ENCODE measurements around the gene TMEM200A. TPM values are rescaled to one million over a fixed set of nuclear protein-coding genes. Genes with fewer than 3 reads are reported as not detected.

TMEM200A gene
- 1 to 10 TPM in 1 of 2 donors, under 1 TPM in 1; 0.87 to 5.1 TPM for total RNA-seq

- no peaks in the 10 kb centered on the region for H3K4me1 ChIP-seq (replicated peaks)
- no peak for DNase-seq (ENCODE audit: low spot score)
- TF ChIP-seq POLR2AphosphoS5 (IDR thresholded peaks at IDR 0.05) (no peak), POLR2A (IDR thresholded peaks at IDR 0.05) (no peak)
- TF ChIP-seq, protein P1, sequence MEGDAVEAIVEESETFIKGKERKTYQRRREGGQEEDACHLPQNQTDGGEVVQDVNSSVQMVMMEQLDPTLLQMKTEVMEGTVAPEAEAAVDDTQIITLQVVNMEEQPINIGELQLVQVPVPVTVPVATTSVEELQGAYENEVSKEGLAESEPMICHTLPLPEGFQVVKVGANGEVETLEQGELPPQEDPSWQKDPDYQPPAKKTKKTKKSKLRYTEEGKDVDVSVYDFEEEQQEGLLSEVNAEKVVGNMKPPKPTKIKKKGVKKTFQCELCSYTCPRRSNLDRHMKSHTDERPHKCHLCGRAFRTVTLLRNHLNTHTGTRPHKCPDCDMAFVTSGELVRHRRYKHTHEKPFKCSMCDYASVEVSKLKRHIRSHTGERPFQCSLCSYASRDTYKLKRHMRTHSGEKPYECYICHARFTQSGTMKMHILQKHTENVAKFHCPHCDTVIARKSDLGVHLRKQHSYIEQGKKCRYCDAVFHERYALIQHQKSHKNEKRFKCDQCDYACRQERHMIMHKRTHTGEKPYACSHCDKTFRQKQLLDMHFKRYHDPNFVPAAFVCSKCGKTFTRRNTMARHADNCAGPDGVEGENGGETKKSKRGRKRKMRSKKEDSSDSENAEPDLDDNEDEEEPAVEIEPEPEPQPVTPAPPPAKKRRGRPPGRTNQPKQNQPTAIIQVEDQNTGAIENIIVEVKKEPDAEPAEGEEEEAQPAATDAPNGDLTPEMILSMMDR (IDR thresholded peaks at IDR 0.05), result peak in 2 of 4 experiments; percentile 16 to 20
- H3K4me3 ChIP-seq, result peak within 1 kb of the TSS; percentile 26 to 35
- intact Hi-C loops (cut with DNase I), result no loop called here
- H3K36me3 ChIP-seq, result no peaks in the 10 kb centered on the region
- 2% methylated on average over 64 of the region's 84 CpGs for WGBS
- peak within 1 kb of the TSS in 1 of 2 donors; percentile 41 for H3K27ac ChIP-seq
- H3K9me3 ChIP-seq, result no peaks in the 10 kb centered on the region
- H3K27me3 ChIP-seq (replicated peaks; ENCODE audit: insufficient read depth), result peaks cover 6% of the 10 kb centered on the region
Observed at GRCh38 chr6:130365166-130366106, at the start of gene TMEM200A. Gene TMEM200A, plus strand, starts transcription at chr6:130366017. Its CDS starts 74,406 bp downstream, at chr6:130440423.

- Histone ChIP-seq H3K4me1 (replicated peaks) (no peaks in the 10 kb centered on the region), H3K27me3 (replicated peaks; ENCODE audit: insufficient read depth) (no peaks in the 10 kb centered on the region), H3K4me3 (no peak overlapping the region), H3K36me3 (no peaks in the 10 kb centered on the region), H3K9me3 (no peaks in the 10 kb centered on the region), H3K27ac (no peak overlapping the region)
- intact Hi-C loops (cut with DNase I), result loop anchor here (5.0 kb wide), 1 partner anchor 551 kb away; no protein-coding TSS in a partner anchor
- TF ChIP-seq POLR2A (IDR thresholded peaks at IDR 0.05) (no peak), POLR2AphosphoS5 (IDR thresholded peaks at IDR 0.05) (no peak)
- TF ChIP-seq, protein P1 (IDR thresholded peaks at IDR 0.05), result no peak
- WGBS, result 89% methylated on average over 2 of the region's 2 CpGs
- no peak for DNase-seq (ENCODE audit: low spot score)
Observed at GRCh38 chr6:130320908-130321307, 44.9 kb upstream of the TMEM200A start.

- 7% methylated on average over 3 of the region's 3 CpGs for WGBS
- DNase-seq (ENCODE audit: low spot score), result peak; percentile 20
- Histone ChIP-seq H3K4me1 (replicated peaks) (no peaks in the 10 kb centered on the region), H3K27me3 (replicated peaks; ENCODE audit: insufficient read depth) (no peaks in the 10 kb centered on the region), H3K36me3 (no peaks in the 10 kb centered on the region), H3K9me3 (no peaks in the 10 kb centered on the region), H3K4me3 (no peak overlapping the region), H3K27ac (no peak overlapping the region)
- no peak for TF ChIP-seq POLR2AphosphoS5 (IDR thresholded peaks at IDR 0.05)
- TF ChIP-seq POLR2A (IDR thresholded peaks at IDR 0.05), result no peak
- TF ChIP-seq, protein P1 (IDR thresholded peaks at IDR 0.05), result peak; percentile 47 to 74 (median 62)
- intact Hi-C loops (cut with DNase I), result loop anchor here (5.0 kb wide), 1 partner anchor 550 kb away; no protein-coding TSS in a partner anchor
Observed at GRCh38 chr6:130322673-130323268, 43.0 kb upstream of the TMEM200A start.

DNA sequence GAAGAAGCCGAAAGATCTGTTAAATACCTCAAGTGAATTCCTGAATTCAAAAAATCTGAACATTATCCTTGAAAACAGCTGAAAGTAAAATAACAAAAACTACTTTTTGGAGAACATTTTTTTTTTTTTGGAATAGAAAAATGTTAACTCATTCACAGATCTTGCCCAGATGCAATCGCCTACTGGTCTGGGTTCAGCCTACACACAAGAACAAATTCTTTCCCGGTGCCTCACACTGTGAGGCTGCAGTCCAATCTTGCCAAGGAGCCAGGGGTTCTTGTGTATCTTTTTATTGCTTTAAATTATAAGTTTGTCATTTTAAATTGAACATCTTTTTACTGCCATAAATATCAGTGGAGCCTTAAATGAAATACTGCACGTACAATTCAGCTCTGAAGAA lies 41.2 kb upstream of the TMEM200A start:
- H3K4me3 ChIP-seq, result no peak overlapping the region
- no peak overlapping the region for H3K27ac ChIP-seq
- no peaks in the 10 kb centered on the region for H3K4me1 ChIP-seq (replicated peaks)
- H3K36me3 ChIP-seq, result no peaks in the 10 kb centered on the region
- TF ChIP-seq POLR2AphosphoS5 (IDR thresholded peaks at IDR 0.05) (no peak), POLR2A (IDR thresholded peaks at IDR 0.05) (no peak)
- TF ChIP-seq, protein P1 (IDR thresholded peaks at IDR 0.05), result no peak
- no peaks in the 10 kb centered on the region for H3K9me3 ChIP-seq
- intact Hi-C loops (cut with DNase I), result loop anchor here (5.0 kb wide), 1 partner anchor 548 kb away; no protein-coding TSS in a partner anchor
- no peak for DNase-seq (ENCODE audit: low spot score)
- 52% methylated on average over 4 of the region's 4 CpGs for WGBS
- no peaks in the 10 kb centered on the region for H3K27me3 ChIP-seq (replicated peaks; ENCODE audit: insufficient read depth)

Measured in prostate gland (tissue), 2 donors.